Epithelial cell of esophagus (primary cell): ENCODE data around the gene NEURL4.
"Not testable (repeated sequence)": the region's sequence is repeated elsewhere in the genome, so short reads cannot be mapped to it uniquely, and the experiment has no call there.

Experiments
- DNase-seq: peaks from one replicate; pipeline ENCODE4 v3.0.0; 2010; ENCODE audit warnings: low read depth
- H3K4me3 ChIP-seq: 2 replicates; pipeline ENCODE4 v1.5.1; 2011; ENCODE audit warnings: mild to moderate bottlenecking, low read length, control low read depth
- CTCF ChIP-seq: IDR thresholded peaks from 2 replicates; pipeline ENCODE4 v1.5.1; 2011; ENCODE audit warnings: low read depth, mild to moderate bottlenecking, low read length, control low read depth, inconsistent platforms; ENCODE audit not compliant: insufficient read depth; ENCODE audit errors: missing control alignments

NEURL4 gene

GRCh38 chr17:7334938-7335538 lies 5.9 kb upstream of the NEURL4 start:
- DNase-seq, result no peak
- no peak for TF ChIP-seq CTCF

GRCh38 chr17:7332600-7333069 lies 3.5 kb upstream of the NEURL4 start:
- not testable (repeated sequence) for DNase-seq, H3K4me3 ChIP-seq

More at GRCh38 chr17:7334938-7335538, 5.9 kb upstream of the NEURL4 start:
- H3K4me3 ChIP-seq, result no peak overlapping the region

- TF ChIP-seq CTCF, result no peak
- no peak overlapping the region for H3K4me3 ChIP-seq
- no peak for DNase-seq
These were observed 3.0 kb upstream of the NEURL4 start for GRCh38 chr17:7332111-7332510.

GRCh38 chr17:7330638-7331015 lies 1.5 kb upstream of the NEURL4 start:
- H3K4me3 ChIP-seq, result peak overlapping the region; percentile 91
- no peak for DNase-seq
- no peak for TF ChIP-seq CTCF

GRCh38 chr17:7329997-7330637 lies 982 bp upstream of the NEURL4 start:
- DNase-seq, result peak; percentile 85
- peak overlapping the region; percentile 91 for H3K4me3 ChIP-seq
- TF ChIP-seq CTCF, result no peak

GRCh38 chr17:7329374-7329996 lies 350 bp upstream of the NEURL4 start:
- H3K4me3 ChIP-seq, result peak overlapping the region; percentile 91
- peak; percentile 99 for DNase-seq
- TF ChIP-seq CTCF, result no peak

- no peak for DNase-seq
- TF ChIP-seq CTCF, result no peak
- H3K4me3 ChIP-seq, result no peak overlapping the region
These were observed 1.1 kb downstream of the NEURL4 start for GRCh38 chr17:7328009-7328408.
